GM12801 (cell line): Measurements from ENCODE around the gene SLC35D2.

ENCODE experiments used
- CTCF ChIP-seq: IDR thresholded peaks from one replicate; pipeline ENCODE4 v1.5.1; 2011; ENCODE audit warnings: control low read depth; ENCODE audit not compliant: insufficient read length; ENCODE audit errors: extremely low read depth

Gene SLC35D2

GRCh38 chr9:96323169-96323568 is 60.3 kb downstream of the SLC35D2 start:
- no peak for TF ChIP-seq CTCF

- no peak for TF ChIP-seq CTCF
These were observed 62.0 kb downstream of the SLC35D2 start for GRCh38 chr9:96321515-96321914.

- TF ChIP-seq CTCF = no peak
These were observed 62.7 kb downstream of the SLC35D2 start for GRCh38 chr9:96320749-96321280.

- TF ChIP-seq CTCF = no peak
These were observed 64.5 kb downstream of the SLC35D2 start for GRCh38 chr9:96318921-96319565.

- TF ChIP-seq CTCF = no peak
These were observed 66.1 kb downstream of the SLC35D2 start for GRCh38 chr9:96317335-96317980.

- TF ChIP-seq CTCF = no peak
These were observed 73.7 kb downstream of the SLC35D2 start for GRCh38 chr9:96309850-96310249.

GRCh38 chr9:96305171-96305570 is 78.3 kb downstream of the SLC35D2 start:
- no peak for TF ChIP-seq CTCF
